Thyroid gland (tissue), 4 donors: ENCODE data around the gene IQSEC3.
"Not testable (repeated sequence)": the region's sequence is repeated elsewhere in the genome, so short reads cannot be mapped to it uniquely, and the experiment has no call there.

Experiments
- POLR2A ChIP-seq, 2 donors: fragments of 450-650 bp; IDR thresholded peaks; one replicate each; pipeline ENCODE4 v1.6.1; 2017; ENCODE audit warnings: antibody characterized with exemption in 2 of 2, mild to moderate bottlenecking in 2 of 2, moderate library complexity in 1 of 2
- TF ChIP-seq, protein P1 (sequence below), 6 experiments: fragments of 200-600 bp in 3 of 6; fragments of 450-650 bp in 3 of 6; sonication (generic) in 3 of 6; IDR thresholded peaks; one replicate each; pipeline ENCODE4 v1.5.1; 2016 to 2019; ENCODE audit warnings: antibody characterized with exemption in 6 of 6, mild to moderate bottlenecking in 2 of 6, inconsistent platforms in 1 of 6, moderate library complexity in 1 of 6

DNA sequence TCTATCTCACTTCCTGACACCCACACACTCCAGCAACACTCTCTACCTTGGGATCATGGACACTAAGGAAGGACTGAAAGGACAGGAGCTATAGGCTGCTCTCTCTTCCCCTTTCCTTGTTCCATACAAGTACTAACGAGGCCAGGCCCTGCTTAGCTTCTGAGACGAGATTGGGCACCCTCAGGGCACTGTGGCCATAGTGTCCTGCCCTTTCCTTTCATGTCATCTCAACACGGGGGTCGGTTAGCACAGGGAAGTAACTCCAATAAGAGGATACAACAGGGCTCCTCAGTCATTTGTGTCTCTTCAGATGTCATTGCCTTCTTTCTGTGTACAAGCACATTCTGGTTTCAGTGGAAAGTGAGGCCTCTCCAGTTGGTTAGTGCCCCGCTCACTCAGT, 15.5 kb upstream of the IQSEC3 start:
- TF ChIP-seq, protein P1, sequence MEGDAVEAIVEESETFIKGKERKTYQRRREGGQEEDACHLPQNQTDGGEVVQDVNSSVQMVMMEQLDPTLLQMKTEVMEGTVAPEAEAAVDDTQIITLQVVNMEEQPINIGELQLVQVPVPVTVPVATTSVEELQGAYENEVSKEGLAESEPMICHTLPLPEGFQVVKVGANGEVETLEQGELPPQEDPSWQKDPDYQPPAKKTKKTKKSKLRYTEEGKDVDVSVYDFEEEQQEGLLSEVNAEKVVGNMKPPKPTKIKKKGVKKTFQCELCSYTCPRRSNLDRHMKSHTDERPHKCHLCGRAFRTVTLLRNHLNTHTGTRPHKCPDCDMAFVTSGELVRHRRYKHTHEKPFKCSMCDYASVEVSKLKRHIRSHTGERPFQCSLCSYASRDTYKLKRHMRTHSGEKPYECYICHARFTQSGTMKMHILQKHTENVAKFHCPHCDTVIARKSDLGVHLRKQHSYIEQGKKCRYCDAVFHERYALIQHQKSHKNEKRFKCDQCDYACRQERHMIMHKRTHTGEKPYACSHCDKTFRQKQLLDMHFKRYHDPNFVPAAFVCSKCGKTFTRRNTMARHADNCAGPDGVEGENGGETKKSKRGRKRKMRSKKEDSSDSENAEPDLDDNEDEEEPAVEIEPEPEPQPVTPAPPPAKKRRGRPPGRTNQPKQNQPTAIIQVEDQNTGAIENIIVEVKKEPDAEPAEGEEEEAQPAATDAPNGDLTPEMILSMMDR (IDR thresholded peaks at IDR 0.05) = not testable (repeated sequence)
- TF ChIP-seq POLR2A (IDR thresholded peaks at IDR 0.05) = not testable (repeated sequence)
